Esophagus squamous epithelium (tissue), 5 donors: ENCODE measurements around the gene PCCA. TPM values are rescaled to one million over a fixed set of nuclear protein-coding genes. Genes with fewer than 3 reads are reported as not detected.
"Not testable (repeated sequence)": the region's sequence is repeated elsewhere in the genome, so short reads cannot be mapped to it uniquely, and the experiment has no call there.

ENCODE experiments used
- DNase-seq: peaks from one replicate; lab custom pipeline; 2025; lab: John Stamatoyannopoulos, UW
- H3K27ac ChIP-seq, 4 donors: fragments of 200-600 bp; sonication (generic); one replicate each; pipeline ENCODE4 v1.5.1; 2016 to 2019; ENCODE audit warnings: mild to moderate bottlenecking in 1 of 4
- H3K27me3 ChIP-seq, 4 donors: fragments of 200-600 bp; sonication (generic); 1 replicate in 3 of 4; 2 replicates in 1 of 4; pipeline versions ENCODE4 v1.5.1 to v1.6.0; 2017 to 2021; ENCODE audit warnings: antibody characterized with exemption in 1 of 4
- H3K36me3 ChIP-seq, 3 donors: fragments of 200-600 bp; sonication (generic); one replicate each; pipeline ENCODE4 v1.5.1; 2016 to 2019
- H3K4me1 ChIP-seq, 3 donors: fragments of 200-600 bp; sonication (generic); one replicate each; pipeline ENCODE4 v1.5.1; 2017 to 2019
- H3K4me3 ChIP-seq, 4 donors: fragments of 200-600 bp; sonication (generic); 1 replicate in 3 of 4; 2 replicates in 1 of 4; pipeline ENCODE4 v1.5.1; 2016 to 2019; ENCODE audit warnings: mild to moderate bottlenecking in 2 of 4, moderate library complexity in 1 of 4
- H3K9me3 ChIP-seq, 3 donors: fragments of 200-600 bp; sonication (generic); one replicate each; pipeline ENCODE4 v1.5.1; 2016 to 2019
- POLR2A ChIP-seq, 4 donors: fragments of 450-650 bp; IDR thresholded peaks; one replicate each; pipeline ENCODE4 v1.6.1; 2017; ENCODE audit warnings: antibody characterized with exemption in 4 of 4, mild to moderate bottlenecking in 4 of 4, moderate library complexity in 3 of 4
- WGBS, 2 donors: methylation state at CpG; one replicate each; pipeline ENCODE4 v1.1.5; 2018; 5-methylcytosine and 5-hydroxymethylcytosine counted together
- intact Hi-C: fragments of 100-400 bp; cut with DNase I; formaldehyde crosslinking; loops from one replicate; pipeline ENCODE4 v1.15.0; 2022
- total RNA-seq, 4 donors: library from RNA; depleted of rRNA; stranded (reverse); fragments of >200 nt; gene quantifications; one replicate each; pipeline ENCODE4 v1.1.0, GENCODE V29; 2016
- TF ChIP-seq, protein P1 (sequence below), 6 experiments: fragments of 450-650 bp in 4 of 6; fragments of 200-600 bp in 2 of 6; sonication (generic) in 2 of 6; IDR thresholded peaks; one replicate each; pipeline ENCODE4 v1.5.1; 2016 to 2019; ENCODE audit warnings: antibody characterized with exemption in 6 of 6, mild to moderate bottlenecking in 4 of 6, moderate library complexity in 4 of 6
- donor health status: DM: yes; HTN: yes; CAD: no.

Gene PCCA
- total RNA-seq, 4 donors from 2014 or later: 21.5 to 46.5 (median 30.2) TPM

DNA sequence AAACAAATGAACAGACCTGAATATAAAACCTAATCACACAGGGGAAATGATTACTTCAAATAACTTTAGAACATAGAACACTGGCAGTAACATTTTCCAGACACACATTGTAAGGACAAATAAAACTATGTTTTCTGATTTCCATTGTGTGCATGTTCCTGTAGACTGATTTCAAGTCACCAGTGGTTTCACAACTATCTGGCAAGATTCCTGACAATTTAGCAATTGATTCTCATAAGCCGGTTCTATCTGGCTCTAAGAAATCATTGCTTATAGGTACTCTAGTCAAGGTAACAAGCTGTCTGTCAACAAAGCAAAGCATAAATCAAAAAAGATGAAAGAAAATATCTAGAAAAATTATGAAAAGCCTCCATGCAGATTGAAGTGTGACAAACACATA lies 19.6 kb upstream of the PCCA start:
- no peak for DNase-seq
- Histone ChIP-seq H3K27ac (no peak overlapping the region), H3K36me3 (no peaks in the 10 kb centered on the region), H3K4me3 (no peak overlapping the region), H3K9me3 (no peaks in the 10 kb centered on the region), H3K4me1 (peaks cover 0 to 20% (median 5%) of the 10 kb centered on the region in 3 donors), H3K27me3 (peaks cover 0 to 1% (median 0%) of the 10 kb centered on the region in 4 donors)
- TF ChIP-seq, protein P1, sequence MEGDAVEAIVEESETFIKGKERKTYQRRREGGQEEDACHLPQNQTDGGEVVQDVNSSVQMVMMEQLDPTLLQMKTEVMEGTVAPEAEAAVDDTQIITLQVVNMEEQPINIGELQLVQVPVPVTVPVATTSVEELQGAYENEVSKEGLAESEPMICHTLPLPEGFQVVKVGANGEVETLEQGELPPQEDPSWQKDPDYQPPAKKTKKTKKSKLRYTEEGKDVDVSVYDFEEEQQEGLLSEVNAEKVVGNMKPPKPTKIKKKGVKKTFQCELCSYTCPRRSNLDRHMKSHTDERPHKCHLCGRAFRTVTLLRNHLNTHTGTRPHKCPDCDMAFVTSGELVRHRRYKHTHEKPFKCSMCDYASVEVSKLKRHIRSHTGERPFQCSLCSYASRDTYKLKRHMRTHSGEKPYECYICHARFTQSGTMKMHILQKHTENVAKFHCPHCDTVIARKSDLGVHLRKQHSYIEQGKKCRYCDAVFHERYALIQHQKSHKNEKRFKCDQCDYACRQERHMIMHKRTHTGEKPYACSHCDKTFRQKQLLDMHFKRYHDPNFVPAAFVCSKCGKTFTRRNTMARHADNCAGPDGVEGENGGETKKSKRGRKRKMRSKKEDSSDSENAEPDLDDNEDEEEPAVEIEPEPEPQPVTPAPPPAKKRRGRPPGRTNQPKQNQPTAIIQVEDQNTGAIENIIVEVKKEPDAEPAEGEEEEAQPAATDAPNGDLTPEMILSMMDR (IDR thresholded peaks at IDR 0.05): no peak
- no peak for TF ChIP-seq POLR2A (IDR thresholded peaks at IDR 0.05)
- WGBS, 2 donors: 18 to 50% methylated on average over 1 of the region's 1 CpG
- intact Hi-C loops: no loop called here

DNA sequence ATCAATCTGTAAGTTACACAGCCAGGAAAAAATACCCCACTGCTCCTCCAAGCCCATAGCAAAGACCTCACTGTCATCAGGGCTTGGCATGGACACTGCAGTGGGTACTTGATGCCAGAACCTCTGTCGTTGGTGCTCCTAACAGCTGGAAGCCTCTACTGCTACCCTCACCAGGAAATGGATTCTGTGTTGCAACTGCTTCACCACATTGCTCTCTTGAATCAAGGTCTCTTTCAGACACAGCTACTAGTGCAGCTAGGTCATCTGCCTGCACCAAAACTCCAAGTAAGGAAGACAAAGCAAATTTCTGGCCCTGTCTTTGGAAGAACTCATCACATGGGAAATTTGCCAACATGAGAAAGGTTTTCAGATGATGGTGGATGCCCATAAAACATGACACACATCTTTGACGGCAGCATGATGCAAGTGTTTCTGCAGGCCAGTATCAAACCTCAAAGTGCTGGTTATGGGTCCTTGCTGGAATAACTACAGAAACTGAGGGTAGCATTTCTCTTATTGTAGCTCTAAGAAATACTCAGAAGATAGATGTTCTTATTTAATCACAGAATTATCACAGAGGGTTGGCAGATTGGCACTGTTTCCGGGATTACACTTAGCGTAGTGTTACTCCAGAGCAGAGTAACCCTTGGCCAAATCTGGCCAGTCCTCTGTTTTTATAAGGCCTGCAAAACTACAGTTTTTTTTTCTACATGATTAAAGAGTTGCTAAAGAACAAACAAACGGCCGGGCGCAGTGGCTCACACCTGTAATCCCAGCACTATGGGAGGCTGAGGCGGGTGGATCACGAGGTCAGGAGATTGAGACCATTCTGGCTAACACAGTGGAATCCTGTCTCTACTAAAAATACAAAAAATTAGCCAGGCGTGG lies 12.9 kb upstream of the PCCA start:
- Histone ChIP-seq H3K27me3 (no peaks in the 10 kb centered on the region), H3K9me3 (no peaks in the 10 kb centered on the region), H3K4me1 (no peaks in the 10 kb centered on the region), H3K4me3 (no peak overlapping the region), H3K27ac (no peak overlapping the region), H3K36me3 (no peaks in the 10 kb centered on the region)
- intact Hi-C loops: no loop called here
- no peak for TF ChIP-seq POLR2A (IDR thresholded peaks at IDR 0.05)
- TF ChIP-seq, protein P1 (IDR thresholded peaks at IDR 0.05): no peak
- DNase-seq: no peak
- WGBS, 2 donors: 64 to 83% methylated on average over 10 of the region's 10 CpGs

DNA sequence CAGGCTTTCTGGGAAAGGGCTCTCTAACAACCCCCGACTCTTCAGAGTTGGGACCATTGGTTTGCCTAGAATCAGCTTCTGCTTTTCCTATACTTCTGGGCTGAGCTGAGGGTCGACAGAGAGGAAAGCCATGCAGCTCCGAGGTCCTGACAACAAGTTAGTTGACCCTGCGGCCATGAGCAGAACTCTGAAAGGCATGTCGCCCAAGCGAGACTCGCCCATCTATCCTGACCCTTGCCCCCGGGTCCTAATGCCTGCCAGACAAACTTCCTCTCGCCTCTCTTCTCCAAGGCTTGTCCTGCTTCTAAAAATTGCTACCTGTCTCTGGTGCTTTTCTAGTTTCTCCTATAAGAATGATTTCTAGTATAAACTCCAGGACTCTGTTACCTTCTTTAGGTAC lies 9.9 kb upstream of the PCCA start:
- H3K27me3 ChIP-seq, H3K27ac ChIP-seq, H3K4me3 ChIP-seq, intact Hi-C loops, H3K36me3 ChIP-seq, H3K9me3 ChIP-seq, DNase-seq, H3K4me1 ChIP-seq: not testable (repeated sequence)
- 85 to 94% methylated on average over 9 of the region's 9 CpGs for WGBS, 2 donors

DNA sequence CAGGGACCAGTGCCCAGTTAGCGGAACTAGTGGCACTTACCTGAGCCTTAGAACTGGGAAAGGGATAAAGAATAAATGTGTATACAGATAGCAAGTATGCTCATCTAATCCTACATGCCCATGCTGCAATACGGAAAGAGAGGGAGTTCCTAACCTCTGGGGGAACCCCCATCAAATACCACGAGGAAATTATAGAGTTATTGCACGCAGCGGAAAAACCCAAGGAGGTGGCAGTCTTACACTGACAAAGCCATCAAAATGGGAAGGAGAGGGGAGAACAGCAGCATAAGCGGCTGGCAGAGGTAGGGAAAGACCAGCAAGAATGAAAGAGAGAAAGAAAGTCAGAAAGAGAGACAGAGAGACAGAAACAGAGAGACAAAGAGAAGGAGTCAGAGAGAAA lies 5.5 kb upstream of the PCCA start:
- H3K27ac ChIP-seq, intact Hi-C loops, DNase-seq, H3K27me3 ChIP-seq, H3K4me3 ChIP-seq, H3K9me3 ChIP-seq, H3K36me3 ChIP-seq: not testable (repeated sequence)
- H3K4me1 ChIP-seq: peaks cover 0 to 51% (median 21%) of the 10 kb centered on the region in 3 donors
- 57 to 67% methylated on average over 6 of the region's 6 CpGs for WGBS, 2 donors

DNA sequence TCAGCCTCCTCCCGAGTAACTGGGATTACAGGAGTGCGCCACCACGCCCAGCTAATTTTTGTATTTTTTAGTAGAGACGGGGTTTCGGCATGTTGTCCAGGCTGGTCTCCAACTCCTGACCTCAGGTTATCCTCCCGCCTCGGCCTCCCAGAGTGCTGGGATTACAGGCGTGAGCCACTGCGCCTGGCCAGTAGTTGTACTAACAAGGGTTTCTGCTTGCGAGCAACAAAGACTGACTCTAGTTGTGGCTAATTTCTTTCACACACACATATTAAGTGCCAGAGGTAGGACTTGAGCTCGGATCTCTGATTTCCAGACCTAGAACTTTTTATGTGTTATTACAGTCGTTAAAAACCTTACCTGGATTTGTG lies 635 bp upstream of the PCCA start:
- WGBS, 2 donors: 43 to 45% methylated on average over 12 of the region's 12 CpGs
- no peak for DNase-seq
- Histone ChIP-seq H3K36me3 (no peaks in the 10 kb centered on the region), H3K4me3 (peak overlapping the region; percentile 66 to 91 (median 80)), H3K27me3 (no peaks in the 10 kb centered on the region), H3K9me3 (no peaks in the 10 kb centered on the region), H3K27ac (peak overlapping the region; percentile 80 to 87 (median 85)), H3K4me1 (peaks cover 5 to 78% (median 30%) of the 10 kb centered on the region in 3 donors)
- intact Hi-C loops: no loop called here
- TF ChIP-seq, protein P1 (IDR thresholded peaks at IDR 0.05): no peak
- no peak for TF ChIP-seq POLR2A (IDR thresholded peaks at IDR 0.05)

DNA sequence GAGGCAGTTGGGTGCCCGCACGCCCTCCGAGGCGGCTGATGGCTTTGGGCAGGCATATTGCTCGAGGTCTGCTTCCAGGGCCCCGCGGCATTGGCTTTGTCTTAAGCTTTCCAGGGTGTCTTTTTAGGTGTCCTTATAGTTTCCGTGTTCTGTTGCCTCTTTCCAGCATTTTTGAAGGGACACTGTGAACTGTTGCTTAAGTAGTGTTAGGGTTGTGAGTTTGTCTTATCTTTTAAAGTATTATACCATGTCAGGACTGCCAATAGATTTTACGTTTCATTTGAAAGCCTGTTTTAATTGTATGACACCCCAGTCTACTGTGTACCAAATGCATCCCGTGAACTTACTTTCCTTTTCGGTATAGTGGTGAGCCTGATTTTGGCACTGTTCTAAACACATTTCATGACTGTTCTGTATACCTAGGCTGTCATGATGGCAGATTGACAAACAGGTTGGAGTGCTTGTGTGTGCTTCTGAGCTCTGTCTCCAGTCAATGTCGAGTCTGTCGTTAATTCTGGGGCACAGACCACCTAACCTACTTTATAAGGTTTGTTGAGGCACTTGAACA lies 656 bp downstream of the PCCA start:
- Histone ChIP-seq H3K36me3 (peaks cover 0 to under 1% (median 0%) of the 10 kb centered on the region in 3 donors), H3K9me3 (no peaks in the 10 kb centered on the region), H3K4me1 (peaks cover 5 to 65% (median 30%) of the 10 kb centered on the region in 3 donors), H3K4me3 (peak overlapping the region; percentile 66 to 91 (median 80)), H3K27me3 (no peaks in the 10 kb centered on the region), H3K27ac (peak overlapping the region; percentile 80 to 87 (median 85))
- intact Hi-C loops: no loop called here
- no peak for DNase-seq
- 2 to 4% methylated on average over 13 of the region's 13 CpGs for WGBS, 2 donors
- TF ChIP-seq POLR2A (IDR thresholded peaks at IDR 0.05): no peak
